ENCODE results near the gene CCDC86.

Gene CCDC86

DNA sequence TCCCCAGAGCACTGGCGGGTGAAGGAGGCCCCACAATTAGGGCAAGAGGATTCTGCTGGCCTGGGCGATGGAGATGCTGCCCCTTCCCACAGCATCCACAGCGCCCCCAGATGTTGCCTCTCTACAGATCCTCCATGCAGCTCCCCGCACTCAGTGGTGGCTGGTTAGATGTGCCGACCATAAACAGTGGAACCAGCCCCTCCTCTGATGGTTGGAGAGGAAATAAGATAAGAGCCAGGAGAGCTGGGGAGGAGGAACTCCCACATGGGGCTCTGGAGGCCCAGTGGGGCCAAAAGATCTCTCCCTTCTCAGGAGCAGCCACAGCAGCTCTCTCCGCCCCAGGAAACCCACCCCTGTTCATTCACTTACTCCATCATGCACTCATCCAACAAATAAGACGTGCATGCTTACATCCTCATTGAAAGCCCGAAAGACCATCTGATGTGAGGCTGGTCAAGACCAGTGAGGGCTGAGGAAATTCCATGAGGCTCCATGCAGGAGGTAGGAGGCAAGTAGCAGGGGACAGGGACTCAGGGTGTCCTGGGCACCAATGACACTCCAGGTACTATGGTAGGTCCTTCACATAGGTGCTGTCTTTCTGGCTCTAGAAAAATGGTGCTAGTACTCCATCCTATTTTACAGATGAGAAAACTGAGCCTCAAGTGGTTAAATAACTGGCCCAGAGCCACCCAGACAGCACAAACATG, 12.4 kb downstream of the CCDC86 start:
- DNase-seq, result no peak

DNA sequence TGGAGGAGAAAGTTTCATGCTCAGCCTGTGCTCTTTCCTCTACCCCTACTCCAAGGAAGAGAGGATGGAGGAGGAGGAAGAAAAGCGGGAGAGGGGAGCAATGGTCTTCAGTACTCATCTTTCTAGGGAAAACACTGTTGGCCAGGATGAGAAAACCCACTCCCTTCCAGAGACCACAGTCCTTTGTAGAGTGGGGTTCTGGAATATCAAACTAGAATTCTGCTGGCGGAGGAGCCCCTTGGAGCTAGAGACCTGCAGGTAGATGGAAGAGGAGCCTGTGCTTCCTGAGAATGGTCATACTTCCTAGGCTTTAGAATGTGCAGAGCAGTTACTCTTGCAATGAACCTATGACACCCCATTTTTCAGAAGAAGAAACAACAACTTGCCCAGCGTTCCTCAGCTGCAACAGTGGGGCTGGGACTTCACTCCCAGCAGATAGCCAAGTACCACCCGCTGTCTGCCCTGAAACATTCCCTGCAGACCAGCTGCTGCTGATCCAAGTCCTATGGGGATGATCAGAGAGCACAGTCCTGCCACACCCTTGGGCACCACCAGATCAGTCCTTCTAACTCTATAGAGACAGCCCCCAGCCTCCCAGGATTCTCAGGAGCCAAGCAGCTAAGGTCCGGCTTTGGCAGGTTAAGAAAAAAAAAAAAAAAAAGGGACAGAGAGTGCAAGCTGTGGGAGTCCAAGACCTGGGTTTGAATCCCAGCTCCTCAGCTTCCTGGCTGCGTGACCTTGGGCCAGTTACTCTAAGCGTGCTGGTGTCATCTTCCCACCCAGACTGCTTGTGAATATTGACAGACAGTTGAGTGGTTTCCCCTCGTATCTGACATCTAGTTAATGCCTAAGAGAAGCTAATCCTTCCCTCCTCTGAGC, 13.2 kb downstream of the CCDC86 start:
- no peak for DNase-seq

DNA sequence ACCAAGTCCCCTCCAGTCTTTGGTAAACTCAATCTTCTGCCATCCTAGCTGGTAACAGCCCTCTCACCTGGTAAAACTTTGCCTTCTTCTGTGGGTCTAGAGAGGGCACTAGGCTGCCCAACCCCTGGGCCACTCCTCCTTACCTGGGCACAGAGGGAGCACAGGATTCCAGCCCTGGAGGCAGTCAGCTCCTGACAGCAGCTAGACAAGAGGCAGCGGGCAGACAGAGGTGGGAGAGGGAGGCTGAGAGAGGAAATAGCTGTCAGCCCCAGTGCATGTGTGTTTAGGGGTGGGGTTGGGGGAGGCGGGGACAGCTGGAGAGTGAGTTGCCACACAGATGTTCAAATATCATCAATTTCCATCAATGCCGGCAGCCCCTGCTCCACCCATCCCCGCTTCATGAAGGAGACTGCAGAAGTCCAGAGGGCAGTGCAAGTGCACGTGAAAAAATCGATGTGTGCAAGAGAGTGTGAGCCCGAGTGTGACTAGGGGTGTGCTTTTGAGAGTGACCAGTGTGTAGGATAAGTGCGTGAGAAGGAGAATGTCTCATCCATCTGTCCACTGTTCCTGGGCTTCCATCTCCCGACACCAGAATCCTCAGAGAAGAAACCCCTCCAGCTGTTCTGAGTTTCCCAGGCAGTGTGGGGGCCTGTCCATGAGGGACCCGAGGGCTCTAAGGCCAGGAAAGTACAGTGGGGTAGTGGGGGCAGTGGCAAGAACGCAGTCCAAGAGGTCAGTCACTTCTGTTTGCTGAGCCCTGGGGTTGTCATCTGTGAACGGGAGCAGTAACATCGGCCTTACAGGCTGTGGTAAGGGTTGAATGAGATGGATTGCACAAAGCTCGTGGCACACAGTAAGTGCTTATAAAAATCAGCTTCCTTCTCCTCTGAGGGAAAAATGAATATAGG, 14.1 kb downstream of the CCDC86 start, which contains the start of gene PTGDR2:
PTGDR2 (minus strand) TSS at position 225 of the 908 bp plus-strand sequence. CDS start 2,228 bp downstream, outside the sequence.
- no peak for DNase-seq

DNA sequence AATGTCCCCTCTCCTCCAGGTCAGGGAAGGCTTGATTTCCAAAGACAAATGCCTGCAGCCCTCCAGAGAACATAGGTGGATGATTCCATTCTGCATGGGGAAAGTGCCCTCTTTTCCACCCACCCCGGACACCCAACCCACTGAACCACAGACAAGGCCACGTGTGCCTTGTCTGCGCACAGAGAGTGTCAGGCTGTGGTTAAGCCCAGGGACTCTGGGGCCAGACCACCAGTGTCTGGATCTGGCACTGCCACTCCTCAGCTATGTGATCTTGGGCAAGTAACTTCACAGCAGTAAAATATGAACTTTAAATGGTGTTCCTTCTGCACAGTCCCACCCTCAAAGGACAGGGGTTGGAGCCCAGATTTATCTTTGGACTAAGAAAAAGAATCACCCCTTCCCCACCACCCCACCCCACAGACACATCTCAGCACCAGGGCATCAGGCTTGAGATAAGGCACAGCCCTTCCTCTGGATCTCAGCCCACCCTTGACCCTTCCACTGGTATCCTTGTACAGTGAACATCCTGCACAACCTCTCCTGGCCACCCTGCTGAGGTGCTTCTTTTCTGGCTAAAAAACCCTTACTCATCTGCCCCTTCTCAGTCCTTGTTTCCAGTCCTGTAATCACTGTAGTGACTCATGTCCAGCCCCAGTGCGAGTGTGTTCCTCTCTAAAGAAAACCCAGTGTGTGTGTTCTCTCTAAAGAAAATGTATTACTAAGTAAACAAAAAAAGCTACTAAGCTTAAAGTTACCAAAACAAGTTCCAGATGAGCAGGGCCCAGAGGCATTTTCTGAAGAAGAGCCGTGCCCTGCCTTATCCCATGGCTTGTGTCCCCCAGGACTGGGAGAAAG, 15.7 kb downstream of the CCDC86 start:
- no peak for DNase-seq

DNA sequence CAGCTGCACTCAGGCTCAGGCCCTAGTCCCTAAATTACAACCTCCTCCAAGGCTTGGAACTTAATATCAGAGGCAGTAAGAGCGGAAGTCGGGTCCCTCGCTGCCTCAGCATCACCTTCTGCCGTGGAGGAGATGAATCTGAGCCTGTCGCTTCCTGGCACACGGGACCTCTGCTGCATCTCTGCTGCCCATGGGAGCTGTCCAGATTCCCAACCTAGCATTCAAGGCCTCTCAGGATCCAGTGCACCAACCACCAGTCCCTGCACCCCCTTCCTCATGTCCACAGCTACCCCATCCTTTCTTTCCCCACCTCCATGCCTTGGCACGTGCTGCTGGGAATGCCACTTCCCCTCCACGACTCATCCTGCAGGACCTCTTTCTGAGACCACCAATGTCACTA, 16.3 kb downstream of the CCDC86 start:
- DNase-seq, result no peak

DNA sequence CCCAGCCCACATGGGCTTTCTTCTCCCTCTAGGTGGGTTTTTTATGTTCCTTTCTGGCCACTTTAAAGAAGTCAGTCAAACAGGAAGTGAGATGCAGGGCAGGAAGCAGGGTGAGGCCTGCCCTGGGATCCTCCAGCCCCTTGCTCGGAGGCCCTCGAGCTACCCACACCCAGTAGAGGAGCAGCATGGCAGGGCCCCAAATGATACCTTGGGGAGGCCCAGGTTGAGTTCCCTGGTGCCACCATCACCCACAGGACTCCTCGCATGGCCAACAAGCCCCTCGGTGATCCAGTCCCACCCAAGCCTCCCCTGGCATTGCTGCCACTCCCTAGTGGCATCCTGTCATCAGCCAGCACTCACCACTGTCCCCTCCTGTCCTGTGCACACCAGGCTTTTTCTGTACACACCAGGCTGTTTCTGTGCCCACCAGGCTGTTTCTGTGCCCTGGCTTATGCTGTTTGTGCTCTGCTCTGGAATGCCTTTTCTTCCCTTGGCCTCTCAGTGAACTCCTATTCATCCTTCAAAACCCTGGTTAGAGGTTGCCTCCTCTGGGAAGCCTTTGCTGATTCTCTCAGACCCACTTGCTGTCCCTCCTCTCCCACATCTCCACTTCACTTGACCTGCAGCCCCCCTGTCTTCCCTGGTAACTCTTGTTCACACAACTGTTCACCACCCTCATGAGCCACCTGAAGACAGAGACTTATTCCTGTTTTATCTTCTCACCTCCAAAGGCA, 17.0 kb downstream of the CCDC86 start:
- DNase-seq, result no peak

DNA sequence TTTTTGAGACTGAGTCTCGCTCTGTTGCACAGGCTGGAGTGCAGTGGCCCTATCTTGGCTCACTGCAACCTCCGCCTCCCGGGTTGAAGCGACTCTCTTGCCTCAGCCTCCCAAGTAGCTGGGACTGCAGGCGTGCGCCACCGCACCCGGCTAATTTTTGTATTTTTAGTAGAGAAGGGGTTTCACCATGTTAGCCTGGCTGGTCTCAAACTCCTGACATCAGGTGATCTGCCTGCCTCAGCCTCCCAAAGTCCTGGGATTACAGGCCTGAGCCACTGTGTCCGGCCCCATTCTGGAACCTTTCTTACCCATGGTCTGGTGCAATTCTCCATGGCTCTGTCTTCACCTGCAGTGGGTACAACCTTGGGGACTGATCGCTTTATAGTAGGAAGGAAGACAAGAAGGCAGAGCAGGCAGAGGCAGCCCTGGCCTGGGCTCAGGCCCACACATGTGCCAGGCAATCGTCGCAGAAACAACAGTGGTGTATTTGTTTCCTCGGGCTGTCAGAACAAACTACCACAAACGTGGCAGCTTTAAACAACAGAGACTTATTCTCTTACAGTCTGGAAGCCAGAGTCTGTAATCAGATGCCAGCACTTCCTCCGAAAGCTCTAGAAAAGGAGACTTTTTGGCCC, 17.8 kb downstream of the CCDC86 start:
- DNase-seq, result no peak

DNA sequence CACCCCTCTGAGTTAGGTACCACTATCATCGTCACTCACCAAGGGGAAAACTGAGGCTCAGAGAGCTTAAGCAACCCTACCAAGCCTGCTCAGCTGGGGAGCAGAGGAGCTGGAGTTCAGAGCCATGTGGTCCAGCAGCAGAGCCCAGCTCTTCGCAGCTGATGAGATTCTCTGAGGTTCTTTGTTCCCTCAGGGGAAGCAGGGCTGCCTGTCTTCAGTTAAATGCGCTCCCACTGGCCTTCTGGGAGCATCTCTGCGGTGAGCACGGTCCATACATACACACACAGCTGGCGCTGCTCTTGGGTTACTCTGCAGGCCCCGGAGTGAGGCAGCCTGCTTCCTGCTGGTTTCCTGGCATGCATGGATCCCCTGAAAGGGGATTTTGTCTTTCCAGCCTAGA, 19.0 kb downstream of the CCDC86 start:
- peak; percentile 56 for DNase-seq

DNA sequence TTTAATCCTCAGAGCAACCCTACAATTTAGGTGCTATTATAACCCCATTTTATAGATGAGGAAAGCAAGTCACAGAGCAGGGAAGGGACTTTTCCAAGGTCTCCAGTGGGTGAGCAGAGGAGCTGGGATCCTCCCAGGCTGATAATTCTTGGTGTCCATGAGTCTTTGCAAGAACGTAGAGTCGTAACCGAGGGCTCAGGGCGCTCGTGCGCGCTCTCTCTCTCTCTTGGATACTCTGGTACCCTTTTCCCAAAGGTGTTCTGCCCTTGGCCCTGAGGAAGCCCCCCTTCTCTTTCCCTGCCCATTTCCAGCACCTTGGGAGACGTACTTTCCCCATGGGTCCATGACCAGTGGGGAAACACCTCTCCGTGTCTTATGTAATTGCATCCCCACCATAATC, 20.3 kb downstream of the CCDC86 start:
- no peak for DNase-seq

DNA sequence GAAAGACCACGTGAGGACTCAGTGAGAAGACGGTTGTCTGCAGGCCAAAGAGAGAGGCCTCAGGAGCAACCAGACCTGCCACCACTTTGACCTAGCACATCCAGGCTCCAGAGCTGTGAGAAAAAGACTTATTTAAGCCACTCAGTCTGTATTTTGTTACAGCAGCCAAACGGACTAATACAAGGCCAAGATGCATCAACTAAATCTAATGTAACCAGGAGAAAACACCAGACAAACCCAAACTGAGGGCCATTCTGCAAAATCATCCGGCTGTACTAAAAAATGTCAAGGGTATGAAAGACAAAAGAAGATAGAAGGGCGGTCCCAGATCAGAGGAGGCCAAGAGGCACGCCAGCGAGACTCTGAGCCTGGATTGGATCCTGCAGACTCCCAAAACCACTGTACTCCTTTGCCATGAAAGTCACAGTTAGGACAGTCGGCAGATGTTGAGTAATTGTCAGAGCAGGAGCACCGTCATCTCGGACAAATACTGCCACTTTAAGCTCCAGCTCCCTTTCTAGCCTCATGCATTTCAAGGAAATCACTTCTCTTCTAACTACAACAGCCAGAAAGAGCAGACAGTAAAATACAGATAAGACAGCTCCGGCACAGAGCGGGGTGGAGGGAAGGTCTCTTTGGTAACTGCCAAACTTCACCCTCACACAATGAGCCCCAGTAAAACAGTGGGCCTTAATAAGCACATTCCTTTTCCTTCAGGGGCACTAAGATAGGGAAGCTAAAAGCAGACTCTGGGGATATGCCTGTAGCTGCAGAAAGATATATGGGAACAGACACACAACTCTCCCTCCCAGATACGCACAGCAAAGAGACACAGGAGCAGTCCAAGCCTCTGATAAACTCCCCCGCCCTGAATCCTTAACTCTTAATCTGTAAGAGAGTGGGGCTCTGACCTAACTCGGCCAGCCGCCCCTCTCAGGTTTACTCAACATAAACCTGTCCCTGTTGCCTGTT, 21.9 kb downstream of the CCDC86 start:
- DNase-seq, result no peak

DNA sequence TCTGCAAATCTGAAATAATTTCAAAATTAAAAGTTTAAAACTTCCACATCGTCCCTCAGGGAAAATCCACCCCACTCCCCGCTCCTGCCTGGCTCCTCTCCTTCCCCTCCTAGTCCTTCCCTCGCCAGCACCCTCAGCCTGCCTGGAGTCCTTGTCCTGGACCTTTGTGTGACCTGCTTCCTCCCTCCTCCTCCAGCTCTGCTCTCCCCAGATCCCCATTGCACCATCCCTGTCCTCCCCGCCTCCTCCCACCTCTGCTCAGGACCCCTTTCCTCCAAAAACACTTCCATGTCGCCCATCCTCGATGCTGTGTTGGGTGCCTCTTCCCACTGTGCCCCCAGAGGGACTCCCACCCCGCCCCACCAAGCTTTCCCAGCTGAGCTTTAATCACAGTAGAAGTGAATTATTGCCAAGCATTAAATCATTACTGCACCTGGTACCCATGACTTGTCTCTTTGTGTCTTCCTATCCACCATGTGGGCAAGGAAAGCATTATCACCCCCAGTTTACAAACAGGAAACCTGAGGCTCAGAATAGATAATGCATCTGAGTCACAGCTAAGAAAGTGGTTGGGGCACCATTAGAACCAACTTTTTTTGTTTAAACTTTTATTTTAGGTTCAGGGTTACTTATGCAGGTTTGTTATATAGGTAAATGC, 23.1 kb downstream of the CCDC86 start:
- no peak for DNase-seq

DNA sequence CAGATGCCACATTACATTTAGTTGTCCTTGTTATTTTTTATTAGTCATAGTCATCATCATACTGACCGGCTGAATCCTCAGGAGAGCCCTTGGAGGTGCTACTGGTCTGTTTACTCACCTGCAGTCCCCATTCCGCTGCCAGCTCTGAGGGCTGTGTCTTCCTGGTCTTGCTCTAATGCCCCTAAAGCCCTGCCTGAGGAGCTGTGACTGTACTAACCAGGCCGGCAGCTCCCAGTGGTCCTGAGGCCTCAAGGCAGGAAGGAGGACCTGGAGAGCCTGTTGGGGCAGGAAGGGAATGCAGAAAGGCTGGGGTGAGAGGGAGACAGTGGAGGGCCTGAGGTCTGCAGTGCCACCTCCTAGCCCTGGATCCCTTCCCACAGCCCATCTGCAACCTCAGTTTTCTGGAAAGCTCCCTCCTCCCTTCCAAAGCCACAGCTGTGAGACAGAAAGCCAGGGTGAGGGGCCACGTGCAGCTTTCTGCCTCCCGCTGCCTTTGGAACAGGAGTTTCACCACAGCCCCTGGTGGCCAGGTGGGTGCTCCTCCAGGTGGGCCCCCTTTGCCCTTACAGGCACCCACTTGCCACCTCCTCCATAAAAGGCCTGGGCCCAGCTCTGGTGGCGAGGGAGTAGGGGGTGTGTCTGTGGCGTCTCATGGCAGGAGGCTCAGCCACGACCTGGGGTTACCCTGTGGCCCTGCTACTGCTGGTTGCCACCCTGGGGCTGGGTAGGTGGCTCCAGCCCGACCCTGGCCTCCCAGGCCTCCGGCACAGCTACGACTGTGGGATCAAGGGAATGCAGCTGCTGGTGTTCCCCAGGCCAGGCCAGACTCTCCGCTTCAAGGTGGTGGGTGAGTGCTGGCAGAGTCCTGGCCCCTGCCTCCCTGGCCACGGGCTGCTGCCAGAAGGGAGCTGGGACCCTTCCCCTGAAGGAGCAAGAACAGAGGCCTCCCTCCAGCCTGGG, 25.3 kb downstream of the CCDC86 start, which contains the start of gene ZP1:
ZP1 (plus strand) TSS at position 632 of the 960 bp plus-strand sequence; CDS start at position 652, 20 bp downstream.
- DNase-seq, result no peak

DNA sequence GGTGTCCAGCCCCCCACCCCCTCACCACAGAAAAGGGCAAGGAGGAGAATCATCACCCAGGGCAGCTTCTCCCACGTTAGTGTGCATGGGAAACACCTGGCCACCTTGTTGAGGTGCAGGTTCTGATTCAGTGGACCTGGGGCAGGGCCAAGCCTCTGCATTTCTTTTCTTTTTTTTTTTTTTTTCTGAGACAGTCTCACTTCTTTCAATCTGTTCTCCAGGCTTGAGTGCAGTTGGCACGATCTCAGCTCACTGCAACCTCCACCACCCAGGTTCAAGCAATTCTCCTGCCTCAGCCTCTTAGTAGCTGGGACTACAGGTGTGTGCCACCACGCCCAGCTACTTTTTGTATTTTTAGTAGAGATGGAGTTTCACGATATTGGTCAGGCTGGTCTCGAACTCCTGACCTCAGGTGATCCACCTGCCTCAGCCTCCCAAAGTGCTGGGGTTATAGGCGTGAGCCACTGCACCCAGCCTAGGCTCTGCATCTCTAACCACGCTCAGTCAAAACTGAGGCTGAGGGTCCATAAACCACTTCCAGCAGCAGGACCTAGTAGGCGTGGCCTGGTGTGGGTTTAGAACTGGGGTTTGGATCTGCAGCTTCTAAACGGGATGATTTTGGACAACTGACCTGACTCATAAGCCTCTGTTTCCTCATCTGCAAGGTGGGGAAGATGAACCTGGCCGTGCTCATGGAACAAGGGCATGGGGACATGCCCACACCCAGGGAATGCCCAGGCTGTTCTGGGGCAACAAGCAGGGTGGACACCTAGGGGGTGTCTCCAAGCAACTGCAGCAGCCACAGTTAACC, 26.2 kb downstream of the CCDC86 start:
- no peak for DNase-seq

DNA sequence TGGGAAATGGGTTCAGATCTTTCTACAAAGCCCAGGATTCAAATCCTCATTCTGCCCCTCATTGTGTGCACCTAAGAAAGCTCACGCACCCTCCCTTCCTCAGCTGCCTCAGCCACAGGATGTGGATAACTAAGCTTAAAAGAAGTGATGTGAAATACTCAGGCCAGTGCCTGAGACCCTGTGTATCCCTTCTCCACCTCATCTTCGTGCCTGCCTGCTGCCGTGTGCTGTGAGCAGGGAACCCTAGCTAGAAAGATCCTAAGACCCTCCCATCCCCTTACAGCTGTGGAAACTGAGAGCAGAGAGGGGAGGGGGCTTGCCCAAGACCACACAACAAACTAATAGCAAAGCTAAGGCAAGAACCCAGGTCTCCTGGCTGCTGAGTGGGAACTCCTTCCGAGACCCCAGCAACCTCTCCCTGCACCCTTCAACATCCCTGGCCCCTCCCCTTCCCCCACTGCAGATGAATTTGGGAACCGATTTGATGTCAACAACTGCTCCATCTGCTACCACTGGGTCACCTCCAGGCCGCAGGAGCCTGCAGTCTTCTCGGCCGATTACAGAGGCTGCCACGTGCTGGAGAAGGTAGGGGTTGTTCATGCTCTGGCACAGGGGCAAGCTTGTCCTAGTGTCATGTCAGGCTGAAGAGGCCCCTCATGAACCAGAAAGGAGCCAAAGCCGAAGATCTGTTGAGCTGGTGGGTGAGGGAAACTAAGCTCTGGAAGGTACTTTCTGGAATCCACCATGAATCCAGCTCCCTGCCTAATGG, 27.0 kb downstream of the CCDC86 start:
- DNase-seq, result no peak

DNA sequence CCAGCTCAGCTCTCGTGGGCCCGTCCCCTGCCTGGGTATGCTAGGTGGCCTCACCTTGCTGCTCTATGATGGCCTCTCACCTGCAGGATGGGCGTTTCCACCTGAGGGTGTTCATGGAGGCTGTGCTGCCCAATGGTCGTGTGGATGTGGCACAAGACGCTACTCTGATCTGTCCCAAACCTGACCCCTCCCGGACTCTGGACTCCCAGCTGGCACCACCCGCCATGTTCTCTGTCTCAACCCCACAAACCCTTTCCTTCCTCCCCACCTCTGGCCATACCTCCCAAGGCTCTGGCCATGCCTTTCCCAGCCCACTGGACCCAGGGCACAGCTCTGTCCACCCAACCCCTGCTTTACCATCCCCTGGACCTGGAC, 27.5 kb downstream of the CCDC86 start:
- DNase-seq, result no peak

DNA sequence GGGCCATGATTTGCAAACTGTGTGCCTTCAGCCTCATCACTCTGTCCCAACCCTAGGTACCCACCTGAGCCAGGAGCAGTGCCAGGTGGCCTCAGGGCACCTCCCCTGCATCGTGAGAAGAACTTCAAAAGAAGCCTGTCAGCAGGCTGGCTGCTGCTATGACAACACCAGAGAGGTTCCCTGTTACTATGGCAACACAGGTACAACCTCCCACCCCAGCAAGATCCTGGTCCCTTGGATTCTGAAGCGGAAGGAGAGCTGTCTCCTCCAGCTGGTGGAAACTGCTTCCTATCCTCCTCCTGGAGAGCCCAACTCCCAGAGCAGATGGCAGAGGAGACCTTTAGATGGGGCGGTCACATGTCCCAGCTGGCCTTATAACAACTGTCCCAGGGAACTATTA, 28.4 kb downstream of the CCDC86 start:
- DNase-seq, result peak; percentile 94

Measured in NCI-H2171 (cell line).